ENCODE results near the gene PTX3.

Gene PTX3

DNA sequence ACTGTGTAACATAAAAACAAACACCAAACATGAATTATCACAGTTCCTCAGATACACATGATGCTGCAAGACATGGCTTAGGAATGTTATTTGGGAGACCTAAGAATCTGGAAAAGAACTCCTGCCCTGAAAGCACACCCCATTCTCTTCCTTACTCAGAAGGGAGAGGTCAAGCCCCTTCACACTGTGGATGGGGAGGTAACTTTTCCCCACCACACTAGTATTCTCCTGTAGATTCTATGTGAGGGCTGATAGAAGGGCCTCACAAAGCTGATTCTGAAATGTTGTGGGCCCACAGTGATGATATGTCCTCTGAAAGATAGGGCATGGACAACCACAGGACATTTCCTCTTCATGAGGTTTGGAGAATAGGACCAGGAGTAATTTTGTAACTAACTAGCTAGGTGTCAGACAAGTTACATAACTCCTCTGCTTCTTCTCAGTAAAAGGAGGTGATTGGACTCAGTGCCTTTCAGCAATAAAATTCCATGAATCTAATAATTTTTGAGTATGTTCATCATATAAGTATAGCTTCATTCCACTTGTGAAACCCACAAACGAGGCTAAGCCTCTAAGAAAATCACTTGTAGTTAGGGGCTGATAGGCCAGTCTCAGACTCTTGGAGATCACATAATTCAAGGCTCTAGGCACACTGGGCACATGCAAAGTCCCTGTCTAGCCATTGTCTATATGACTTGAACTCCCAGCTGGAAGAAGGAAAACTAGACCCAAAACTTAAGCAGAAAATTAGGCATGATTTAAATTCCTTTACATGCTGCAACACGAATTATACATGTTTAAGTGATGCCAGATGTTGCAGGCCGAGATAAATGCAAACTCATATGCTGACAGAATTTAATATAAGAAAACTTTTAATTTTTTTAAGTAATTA, 7.5 kb downstream of the PTX3 start:
- H3K4me3 ChIP-seq (ENCODE audit: low read depth, low read length, poor library complexity, severe bottlenecking) = no peak overlapping the region
- H3K79me2 ChIP-seq (ENCODE audit: insufficient read depth, low read length) = no peaks in the 10 kb centered on the region
- no peaks in the 10 kb centered on the region for H3K4me1 ChIP-seq (ENCODE audit: insufficient read depth, low read length, severe bottlenecking)
- no peaks in the 10 kb centered on the region for H4K20me1 ChIP-seq (ENCODE audit: insufficient read depth, low read length)
- TF ChIP-seq EZH2 (IDR thresholded peaks at IDR 0.05; ENCODE audit: borderline replicate concordance, low read length) (no peak), CTCF (IDR thresholded peaks at IDR 0.05; ENCODE audit: low read length) (no peak)
- H3K27me3 ChIP-seq (ENCODE audit: insufficient read depth, low read length) = no peaks in the 10 kb centered on the region; the same call in 1 of the 2 replicates
- H3K9me2 ChIP-seq (ENCODE audit: low read depth, low read length) = no peaks in the 10 kb centered on the region
- no peaks in the 10 kb centered on the region for H3F3A ChIP-seq (ENCODE audit: insufficient read depth, low read length)
- H3K27ac ChIP-seq (ENCODE audit: low read depth, low read length, poor library complexity, severe bottlenecking) = no peak overlapping the region
- no peaks in the 10 kb centered on the region for H3K9me3 ChIP-seq (ENCODE audit: low read length)
- no peaks in the 10 kb centered on the region for H3K36me3 ChIP-seq (ENCODE audit: insufficient read depth, low read length)
- no peak overlapping the region for H3K4me2 ChIP-seq (ENCODE audit: low read length)
- H2AFZ ChIP-seq (ENCODE audit: low read length) = no peak overlapping the region
- no peak overlapping the region for H3K9ac ChIP-seq (ENCODE audit: low read length)

GRCh38 chr3:157444797-157445184, 8.1 kb downstream of the PTX3 start:
- Histone ChIP-seq H3F3A (ENCODE audit: insufficient read depth, low read length) (no peaks in the 10 kb centered on the region), H3K27ac (ENCODE audit: low read depth, low read length, poor library complexity, severe bottlenecking) (no peak overlapping the region), H4K20me1 (ENCODE audit: insufficient read depth, low read length) (no peaks in the 10 kb centered on the region), H3K9me2 (ENCODE audit: low read depth, low read length) (no peaks in the 10 kb centered on the region), H3K4me2 (ENCODE audit: low read length) (no peak overlapping the region), H3K27me3 (ENCODE audit: insufficient read depth, low read length) (no peaks in the 10 kb centered on the region; the same call in 1 of the 2 replicates), H3K36me3 (ENCODE audit: insufficient read depth, low read length) (no peaks in the 10 kb centered on the region), H3K4me3 (ENCODE audit: low read depth, low read length, poor library complexity, severe bottlenecking) (no peak overlapping the region), H3K79me2 (ENCODE audit: insufficient read depth, low read length) (no peaks in the 10 kb centered on the region), H3K9me3 (ENCODE audit: low read length) (no peaks in the 10 kb centered on the region), H2AFZ (ENCODE audit: low read length) (no peak overlapping the region), H3K4me1 (ENCODE audit: insufficient read depth, low read length, severe bottlenecking) (no peaks in the 10 kb centered on the region), H3K9ac (ENCODE audit: low read length) (no peak overlapping the region)
- TF ChIP-seq EZH2 (IDR thresholded peaks at IDR 0.05; ENCODE audit: borderline replicate concordance, low read length) = no peak
- no peak for TF ChIP-seq CTCF (IDR thresholded peaks at IDR 0.05; ENCODE audit: low read length)

DNA sequence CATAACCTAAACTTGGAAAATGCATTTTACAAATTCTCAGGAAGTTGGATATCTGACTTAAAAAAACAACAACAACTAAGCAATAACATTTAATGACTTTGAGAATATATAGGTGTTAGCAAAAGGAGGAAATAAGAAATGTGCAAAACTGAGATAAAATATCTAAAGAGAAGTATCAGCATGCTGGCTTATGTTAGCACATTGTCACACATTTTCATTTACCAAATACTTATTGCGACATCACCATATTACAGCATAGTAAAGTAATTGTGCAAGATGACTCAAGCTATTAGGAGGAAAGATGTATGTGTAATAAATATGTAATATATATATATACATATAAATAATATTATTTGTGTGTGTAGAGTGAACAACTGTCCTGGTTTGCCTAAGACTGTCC, 9.2 kb downstream of the PTX3 start:
- H4K20me1 ChIP-seq (ENCODE audit: insufficient read depth, low read length) = no peaks in the 10 kb centered on the region
- H3K9me3 ChIP-seq (ENCODE audit: low read length) = no peaks in the 10 kb centered on the region
- H3K27me3 ChIP-seq (ENCODE audit: insufficient read depth, low read length) = no peaks in the 10 kb centered on the region; the same call in 1 of the 2 replicates
- H3F3A ChIP-seq (ENCODE audit: insufficient read depth, low read length) = no peaks in the 10 kb centered on the region
- H3K27ac ChIP-seq (ENCODE audit: low read depth, low read length, poor library complexity, severe bottlenecking) = no peak overlapping the region
- no peaks in the 10 kb centered on the region for H3K9me2 ChIP-seq (ENCODE audit: low read depth, low read length)
- no peaks in the 10 kb centered on the region for H3K36me3 ChIP-seq (ENCODE audit: insufficient read depth, low read length)
- H3K4me2 ChIP-seq (ENCODE audit: low read length) = no peak overlapping the region
- H3K4me1 ChIP-seq (ENCODE audit: insufficient read depth, low read length, severe bottlenecking) = no peaks in the 10 kb centered on the region
- TF ChIP-seq EZH2 (IDR thresholded peaks at IDR 0.05; ENCODE audit: borderline replicate concordance, low read length) (no peak), CTCF (IDR thresholded peaks at IDR 0.05; ENCODE audit: low read length) (no peak)
- H3K79me2 ChIP-seq (ENCODE audit: insufficient read depth, low read length) = no peaks in the 10 kb centered on the region
- no peak overlapping the region for H3K9ac ChIP-seq (ENCODE audit: low read length)
- no peak overlapping the region for H3K4me3 ChIP-seq (ENCODE audit: low read depth, low read length, poor library complexity, severe bottlenecking)
- H2AFZ ChIP-seq (ENCODE audit: low read length) = no peak overlapping the region

All from OCI-LY1 (cell line).